IPS-NIHi11 (cell line): ENCODE data around the gene FOSL1.

Source experiments
- DNase-seq: peaks from one replicate; pipeline ENCODE4 v3.0.0; 2012; ENCODE audit warnings: mixed read lengths, low spot score

Gene FOSL1

GRCh38 chr11:65900125-65900898 lies at the start of gene FOSL1:
TSS of gene FOSL1 (minus strand) at chr11:65900388. CDS start at chr11:65900339, 49 bp downstream.
- DNase-seq = peak; percentile 95

GRCh38 chr11:65947603-65948125 lies 47.5 kb upstream of the FOSL1 start:
- DNase-seq = no peak

- peak; percentile 42 for DNase-seq
Observed at GRCh38 chr11:65947133-65947532, 46.9 kb upstream of the FOSL1 start.

- DNase-seq = no peak
Observed at GRCh38 chr11:65946655-65947054, 46.5 kb upstream of the FOSL1 start.

- DNase-seq = peak; percentile 47
Observed at GRCh38 chr11:65945941-65946558, 45.9 kb upstream of the FOSL1 start.

- DNase-seq = peak; percentile 82
Observed at GRCh38 chr11:65945430-65945911, 45.3 kb upstream of the FOSL1 start, which contains the start of gene TSGA10IP. TSS of gene TSGA10IP (plus strand) at chr11:65945480. CDS start at chr11:65945676, 196 bp downstream.

GRCh38 chr11:65944767-65945166 lies 44.6 kb upstream of the FOSL1 start:
- DNase-seq = no peak

GRCh38 chr11:65944191-65944590 lies 44.0 kb upstream of the FOSL1 start:
- no peak for DNase-seq

GRCh38 chr11:65942531-65942930 lies 42.3 kb upstream of the FOSL1 start:
- no peak for DNase-seq

GRCh38 chr11:65941720-65942310 lies 41.6 kb upstream of the FOSL1 start:
- no peak for DNase-seq

GRCh38 chr11:65937766-65938165 lies 37.6 kb upstream of the FOSL1 start:
- no peak for DNase-seq

GRCh38 chr11:65934014-65934413 lies 33.8 kb upstream of the FOSL1 start:
- no peak for DNase-seq

- no peak for DNase-seq
Observed at GRCh38 chr11:65932558-65932919, 32.4 kb upstream of the FOSL1 start.

GRCh38 chr11:65931773-65932557 lies 31.8 kb upstream of the FOSL1 start:
- no peak for DNase-seq

GRCh38 chr11:65928667-65929066 lies 28.5 kb upstream of the FOSL1 start:
- no peak for DNase-seq

- DNase-seq = no peak
Observed at GRCh38 chr11:65927904-65928397, 27.8 kb upstream of the FOSL1 start.

GRCh38 chr11:65925397-65925796 lies 25.2 kb upstream of the FOSL1 start:
- no peak for DNase-seq

- no peak for DNase-seq
Observed at GRCh38 chr11:65922565-65922964, 22.4 kb upstream of the FOSL1 start.

- DNase-seq = no peak
Observed at GRCh38 chr11:65921876-65922275, 21.7 kb upstream of the FOSL1 start.

- no peak for DNase-seq
Observed at GRCh38 chr11:65921033-65921555, 20.9 kb upstream of the FOSL1 start.

- no peak for DNase-seq
Observed at GRCh38 chr11:65920372-65920802, 20.2 kb upstream of the FOSL1 start.
